Glomerular visceral epithelial cell (primary cell): ENCODE measurements around the gene SRA1.
"Not testable (repeated sequence)": the region's sequence is repeated elsewhere in the genome, so short reads cannot be mapped to it uniquely, and the experiment has no call there.

Experiments
- DNase-seq: peaks from one replicate; pipeline ENCODE4 v3.0.0-alpha.2; 2016; ENCODE audit errors: extremely low spot score

The SRA1 gene

DNA sequence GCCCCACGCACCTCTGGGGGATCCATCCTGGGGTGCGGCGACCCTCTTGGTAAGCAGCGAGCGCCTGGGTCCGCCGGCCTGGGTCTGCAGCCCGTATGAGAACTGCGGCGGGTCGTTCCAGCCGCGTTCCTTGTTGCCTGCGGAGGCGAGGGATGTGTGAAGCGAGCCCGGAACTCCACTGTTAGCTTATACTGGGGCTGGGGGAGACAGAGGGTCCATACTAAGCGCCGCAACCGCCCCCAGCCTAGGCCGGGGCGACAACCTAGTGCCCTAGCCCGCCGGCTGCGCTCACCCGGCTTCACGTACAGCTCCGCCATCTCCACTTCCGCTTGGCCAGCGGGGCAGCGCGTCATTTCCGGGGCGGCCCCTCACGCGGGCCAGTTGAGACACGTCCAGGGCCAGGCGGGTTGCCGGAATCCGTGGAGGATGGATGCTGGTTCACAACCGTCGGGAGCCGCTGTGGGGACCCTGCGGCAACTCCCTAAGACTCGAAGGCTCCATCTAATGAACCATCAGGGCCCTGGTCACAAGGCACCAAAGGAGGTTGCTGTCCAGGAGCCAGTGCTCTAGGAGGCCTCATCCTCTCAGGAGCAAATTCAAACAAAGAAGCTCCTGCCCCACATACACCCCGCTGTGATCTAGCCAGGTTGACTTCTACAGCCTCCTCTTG is at the start of gene SRA1:
SRA1 (minus strand) TSS at position 338 of the 670 bp plus-strand sequence; CDS start at position 317, 21 bp downstream.
- peak; percentile 92 for DNase-seq

DNA sequence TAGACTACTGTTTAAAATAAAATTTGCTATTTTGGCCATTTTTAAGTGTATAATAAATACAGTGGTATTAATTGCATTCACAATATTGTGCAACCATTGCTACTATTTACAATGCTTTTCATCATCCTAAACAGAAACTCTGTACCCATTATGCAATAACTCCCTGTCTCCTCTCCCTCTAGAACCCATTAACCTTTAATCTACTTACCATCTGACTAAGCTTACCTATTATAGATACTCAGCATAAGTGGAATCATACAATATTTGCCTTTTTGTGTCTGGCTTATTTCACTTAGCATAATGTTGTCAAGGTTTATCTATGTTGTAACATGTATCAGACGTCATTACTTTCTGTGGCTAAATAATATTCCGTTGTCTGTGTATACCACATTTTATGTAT is 49.8 kb upstream of the SRA1 start:
- DNase-seq: no peak

DNA sequence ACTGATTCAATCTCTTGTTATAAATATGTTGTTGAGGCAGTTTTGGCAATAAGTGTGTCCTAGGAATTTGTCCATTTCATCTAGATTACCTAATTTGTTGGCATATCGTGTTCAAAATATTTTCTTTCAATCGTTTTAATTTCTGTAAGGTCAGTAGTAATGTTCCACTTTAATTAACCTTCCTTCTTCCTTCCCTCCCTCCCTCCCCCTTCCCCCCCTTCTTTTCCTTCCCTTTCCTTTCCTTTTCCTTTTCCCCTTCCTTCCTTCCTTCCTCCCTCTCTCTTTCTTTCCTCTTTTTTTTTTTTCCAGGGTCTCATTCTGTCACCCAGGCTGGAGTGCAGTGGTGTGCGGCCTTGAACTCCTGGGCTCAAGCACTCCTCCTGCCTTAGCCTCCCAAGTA is 48.6 kb upstream of the SRA1 start:
- DNase-seq: no peak

DNA sequence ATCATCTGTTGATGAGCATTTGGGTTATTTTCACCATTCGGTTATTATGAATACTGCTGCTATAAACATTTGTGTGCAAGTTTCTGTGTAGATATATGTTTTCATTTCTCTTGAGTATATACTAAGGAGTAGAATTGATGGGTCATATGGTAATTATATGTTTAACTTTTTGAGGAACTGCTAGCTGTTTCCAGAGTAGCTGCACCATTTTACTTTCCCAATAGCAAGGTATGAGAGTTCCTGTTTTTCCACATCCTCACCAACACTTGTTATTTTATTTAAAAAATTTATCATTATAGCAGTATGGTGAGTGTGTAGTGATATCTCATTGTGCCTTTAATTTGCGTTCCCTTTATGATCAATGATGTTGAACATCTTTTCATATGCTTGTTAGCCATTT is 46.5 kb upstream of the SRA1 start:
- no peak for DNase-seq

DNA sequence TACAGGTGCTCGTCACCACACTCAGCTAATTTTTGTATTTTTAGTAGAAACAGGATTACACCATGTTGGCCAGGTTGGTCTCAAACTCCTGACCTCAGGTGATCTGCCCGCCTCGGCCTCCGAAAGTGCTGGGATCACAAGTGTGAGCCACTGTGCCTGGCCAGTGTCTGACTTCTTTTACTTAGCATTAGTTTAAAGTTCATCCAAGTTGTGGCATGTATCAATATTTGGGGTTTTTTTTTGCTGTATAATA is 46.1 kb upstream of the SRA1 start:
- DNase-seq: not testable (repeated sequence)

DNA sequence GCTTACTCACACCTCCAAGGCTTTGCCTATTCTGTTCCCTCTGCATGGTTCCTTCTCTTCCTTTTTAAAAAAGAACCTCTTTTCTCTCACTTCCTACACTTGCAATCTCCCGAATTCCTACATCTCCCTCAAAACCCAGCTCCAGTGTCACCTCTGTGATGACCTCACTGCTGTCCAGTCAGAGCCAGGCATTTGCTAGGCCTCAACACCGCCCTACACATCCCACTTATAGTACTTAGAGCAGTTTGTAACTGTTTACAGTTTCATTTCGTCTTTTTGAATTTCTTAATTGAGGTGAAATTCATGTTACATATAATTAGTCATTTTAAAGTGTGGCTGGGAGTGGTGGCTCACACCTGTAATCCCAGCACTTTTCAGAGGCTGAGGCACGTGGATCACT is 44.9 kb upstream of the SRA1 start:
- DNase-seq: no peak

DNA sequence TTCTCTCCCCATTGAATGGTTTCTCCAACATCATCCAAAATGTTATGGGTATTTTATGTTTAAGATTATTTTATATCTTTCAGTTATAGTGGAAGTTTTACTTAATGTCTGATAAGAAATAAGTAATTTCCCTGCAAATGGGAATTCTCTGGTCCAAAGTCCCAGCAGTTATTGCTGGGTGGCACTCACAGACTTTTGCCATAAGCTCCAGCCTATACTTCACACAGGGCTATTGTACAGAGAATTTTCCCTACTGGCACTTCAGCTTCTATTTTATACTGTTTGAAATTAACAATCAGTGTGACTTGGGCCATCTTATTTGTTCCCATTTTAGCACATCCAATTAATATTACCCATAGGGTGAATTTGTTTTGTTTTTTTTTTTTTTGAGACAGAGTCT is 42.8 kb upstream of the SRA1 start:
- no peak for DNase-seq

DNA sequence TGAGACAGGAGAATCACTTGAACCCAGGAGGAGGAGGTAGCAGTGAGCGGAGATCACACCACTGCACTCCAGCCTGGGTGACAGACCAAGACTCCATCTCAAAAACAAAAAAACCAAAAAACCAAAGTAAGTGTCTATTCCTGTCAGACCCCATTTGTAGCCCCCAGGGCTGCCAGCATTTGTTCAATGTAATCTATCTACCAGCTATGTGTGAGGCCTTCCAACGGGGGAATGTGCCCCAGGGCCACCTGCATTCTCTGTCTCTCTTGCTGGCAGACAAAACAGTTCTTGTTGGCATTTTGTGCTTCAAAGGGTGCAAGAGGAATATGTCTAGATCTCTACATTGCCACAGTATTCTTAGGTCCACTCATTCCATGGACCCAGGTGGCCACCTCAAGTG is 41.6 kb upstream of the SRA1 start:
- no peak for DNase-seq

DNA sequence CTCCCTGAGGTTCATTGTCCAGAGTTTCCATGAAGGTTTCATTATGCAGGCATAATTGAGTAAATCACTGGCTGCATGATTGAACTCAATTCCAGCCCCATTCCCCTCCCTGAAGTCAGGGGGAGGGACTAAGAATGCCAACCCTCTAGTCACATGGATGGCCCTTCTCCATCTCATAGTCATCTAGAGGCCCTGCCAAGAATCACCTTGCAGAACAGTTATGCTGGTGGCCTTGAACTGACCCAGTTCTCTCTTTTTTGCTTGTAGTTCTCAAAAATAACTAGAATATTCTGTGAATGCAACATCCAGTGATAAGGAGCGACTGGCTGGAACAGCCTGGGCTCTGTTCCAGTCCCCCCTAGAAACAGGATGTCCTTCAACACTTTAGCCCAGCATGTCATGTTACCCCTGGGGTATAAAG is 39.1 kb upstream of the SRA1 start:
- no peak for DNase-seq

DNA sequence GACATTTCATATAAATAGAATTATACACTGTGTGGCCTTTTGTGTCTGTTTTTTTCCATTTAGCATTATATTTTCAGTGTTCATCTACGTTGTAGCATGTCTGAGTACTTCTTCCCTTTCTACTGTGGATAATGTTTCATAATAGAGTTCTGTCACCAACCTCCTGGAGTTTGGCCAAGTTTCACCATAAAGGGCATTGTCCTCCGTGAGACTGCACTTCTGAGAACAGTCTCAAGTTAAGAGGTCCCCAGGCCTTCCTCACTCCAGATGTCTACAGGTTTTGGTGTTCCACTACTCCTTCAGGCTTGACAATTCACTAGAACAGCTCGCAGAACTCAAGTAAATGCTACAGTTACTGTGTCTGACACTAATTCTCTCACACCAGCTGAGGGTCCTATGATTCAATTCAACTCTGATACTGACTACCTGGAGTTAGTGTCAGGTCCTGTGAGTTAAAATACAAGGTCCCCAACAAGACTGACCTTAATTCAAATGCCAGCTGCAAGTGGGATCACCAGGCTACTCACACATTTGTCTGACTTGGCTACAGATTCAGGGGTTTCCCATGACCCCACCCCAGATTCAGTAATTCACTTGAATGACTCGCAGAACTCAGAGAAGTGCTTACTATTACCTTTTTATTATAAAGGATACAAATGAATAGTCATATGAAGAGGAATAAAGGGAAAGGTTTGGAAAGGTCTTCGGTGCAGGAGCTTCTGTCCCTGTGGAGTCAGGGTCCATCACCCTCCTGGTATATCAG is 38.4 kb upstream of the SRA1 start:
- no peak for DNase-seq

DNA sequence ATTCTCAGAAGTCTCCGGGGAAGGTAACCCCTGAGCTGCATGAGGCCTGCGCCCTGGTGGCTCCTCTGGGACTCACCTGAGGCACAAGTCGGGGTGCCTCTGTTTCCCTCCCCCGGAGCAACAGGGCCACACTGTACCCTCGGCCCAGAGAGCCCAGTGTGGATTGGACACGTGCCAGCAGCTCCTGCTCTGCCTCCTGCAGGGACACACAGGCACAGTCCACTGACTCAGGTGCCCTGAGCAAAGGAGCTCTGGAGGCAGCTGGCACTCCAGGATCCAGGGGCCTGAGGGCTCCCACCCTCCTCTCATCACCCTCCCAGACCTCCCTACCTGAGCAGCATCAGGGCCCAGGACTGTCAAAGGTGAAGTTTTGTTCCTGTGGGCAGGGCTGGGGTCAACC is 36.9 kb upstream of the SRA1 start:
- no peak for DNase-seq

DNA sequence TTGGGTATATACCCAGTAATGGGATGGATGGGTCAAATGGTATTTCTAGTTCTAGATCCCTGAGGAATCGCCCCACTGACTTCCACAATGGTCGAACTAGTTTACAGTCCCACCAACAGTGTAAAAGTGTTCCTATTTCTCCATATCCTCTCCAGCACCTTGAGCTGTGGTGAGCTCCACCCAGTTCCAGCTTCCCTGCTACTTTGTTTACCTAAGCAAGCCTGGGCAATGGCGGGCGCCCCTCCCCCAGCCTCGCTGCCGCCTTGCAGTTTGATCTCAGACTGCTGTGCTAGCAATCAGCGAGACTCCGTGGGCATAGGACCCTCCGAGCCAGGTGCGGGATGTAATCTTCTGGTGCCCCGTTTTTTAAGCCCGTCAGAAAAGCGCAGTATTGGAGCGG is 35.8 kb upstream of the SRA1 start:
- DNase-seq: not testable (repeated sequence)

DNA sequence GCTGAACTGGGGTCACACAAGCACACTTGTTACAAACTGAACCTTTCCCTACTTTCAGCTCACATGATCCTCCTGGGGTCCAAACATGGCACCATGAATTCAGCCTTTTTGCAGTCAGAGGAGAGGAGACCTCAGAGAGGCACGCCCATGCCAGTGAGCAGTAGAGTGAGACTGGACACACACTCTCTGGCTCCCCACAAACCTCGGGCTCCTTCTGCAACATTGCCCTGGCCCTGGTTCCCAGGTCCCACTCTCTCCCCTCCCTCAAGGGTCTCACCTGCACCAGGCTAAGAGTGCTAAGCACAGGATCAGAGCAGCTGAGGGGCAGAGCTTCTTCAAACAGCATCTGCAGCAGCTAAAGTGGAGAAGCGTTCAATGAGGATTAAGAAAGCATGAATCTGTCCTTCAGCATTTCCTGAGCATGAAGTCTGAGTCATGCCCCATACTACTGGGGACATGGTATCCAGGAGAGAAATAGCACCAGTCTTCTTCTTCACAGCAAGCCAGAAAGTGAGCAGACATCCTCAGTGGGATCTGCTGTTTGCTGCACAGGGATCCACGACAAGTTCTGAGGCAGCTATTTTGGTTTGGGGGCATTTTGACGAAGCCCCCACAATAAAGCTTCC is 34.6 kb upstream of the SRA1 start:
- peak; percentile 36 for DNase-seq

DNA sequence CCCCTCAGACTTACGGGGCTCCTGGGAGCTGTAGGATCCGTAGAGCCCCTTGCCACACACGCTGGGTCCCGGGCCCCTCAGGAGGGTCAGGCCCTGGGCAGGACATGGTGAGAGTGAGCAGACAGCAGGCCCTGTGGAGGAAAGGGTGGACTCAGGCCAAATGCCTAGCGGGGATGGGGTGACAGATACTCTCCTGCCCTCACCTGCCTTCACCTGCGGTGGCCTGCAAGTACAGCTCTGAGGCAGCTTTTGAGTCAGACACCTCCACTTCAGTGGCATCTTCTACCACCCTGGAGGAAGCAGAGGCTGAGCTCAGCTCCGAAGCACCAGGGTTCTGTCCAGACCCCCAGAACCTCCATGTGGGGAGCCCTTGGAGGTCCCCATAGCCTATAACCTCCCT is 33.6 kb upstream of the SRA1 start:
- DNase-seq: no peak

DNA sequence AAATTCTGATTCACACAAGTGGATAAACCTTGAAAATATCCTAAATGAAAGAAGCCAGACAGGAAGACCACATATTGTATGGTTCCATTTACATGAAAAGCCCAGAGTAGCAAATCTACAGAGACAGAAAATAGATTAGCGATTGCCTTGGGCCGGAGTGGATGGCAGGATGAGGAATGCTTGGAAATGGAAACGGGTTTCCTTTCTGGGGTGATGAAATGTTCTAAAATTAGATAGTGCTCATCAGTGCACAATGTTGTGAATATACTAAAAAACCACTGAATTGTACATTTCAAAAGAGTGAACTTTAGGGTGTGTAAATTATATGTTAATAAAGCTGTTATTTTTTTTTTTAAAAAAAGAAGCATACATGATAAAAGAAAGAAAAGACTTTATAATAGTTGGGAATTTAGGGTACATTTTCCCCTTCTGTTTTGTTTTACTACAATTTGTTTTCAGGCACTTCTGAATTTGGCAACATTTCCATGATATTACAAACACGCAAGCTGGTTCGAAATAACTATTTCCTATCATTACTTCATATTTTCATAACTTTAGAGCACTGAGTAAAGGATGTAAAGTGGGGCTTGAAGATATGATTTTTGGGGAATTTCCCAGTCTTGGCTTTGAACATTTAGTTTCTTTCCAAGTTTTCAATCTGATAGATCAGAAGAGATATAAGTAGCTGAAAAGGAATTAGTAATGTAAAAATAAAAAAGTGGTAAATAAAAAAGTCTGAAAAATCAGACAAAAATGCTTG is 31.2 kb upstream of the SRA1 start:
- no peak for DNase-seq

DNA sequence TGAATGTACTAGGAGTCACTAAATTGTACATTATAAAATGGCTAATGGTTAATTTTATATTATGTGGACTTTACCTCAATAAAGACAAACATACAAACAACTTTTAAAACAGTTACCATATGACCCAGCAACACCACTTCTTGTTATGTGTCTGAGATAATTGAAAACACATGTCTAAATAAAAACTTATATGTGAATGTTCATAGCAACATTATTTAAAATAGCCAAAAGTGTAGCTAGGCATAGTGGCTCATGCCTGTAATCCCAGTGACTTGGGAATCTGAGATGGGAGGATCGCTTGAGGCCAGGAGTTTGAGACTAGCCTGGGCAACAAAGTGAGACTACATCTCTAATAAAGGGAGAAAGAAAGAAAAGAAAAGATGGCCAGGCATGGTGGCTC is 30.2 kb upstream of the SRA1 start:
- no peak for DNase-seq

DNA sequence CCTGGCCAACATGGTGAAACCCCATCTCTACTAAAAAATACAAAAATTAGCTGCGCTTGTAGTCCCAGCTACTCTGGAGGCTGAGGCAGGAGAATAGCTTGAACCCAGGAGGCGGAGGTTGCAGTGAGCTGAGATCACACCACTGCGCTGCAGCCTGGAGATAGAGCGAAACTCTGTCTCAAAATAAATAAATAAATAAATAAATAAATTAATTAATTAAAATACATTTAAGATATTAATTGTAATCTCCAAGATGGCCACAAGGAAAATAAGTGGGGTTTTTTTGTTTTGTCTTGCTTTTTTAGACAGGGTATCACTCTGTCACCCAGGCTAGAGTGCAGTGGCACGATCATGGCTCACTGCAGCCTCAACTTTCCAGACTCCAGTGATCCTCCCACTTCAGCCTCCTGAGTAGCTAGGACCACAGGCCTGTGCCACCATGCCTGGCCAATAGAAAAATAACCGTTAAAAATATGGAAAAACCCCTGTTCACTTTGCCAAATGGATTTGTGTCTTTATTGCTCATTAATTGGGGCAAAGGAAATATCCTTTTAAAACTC is 22.0 kb upstream of the SRA1 start:
- DNase-seq: not testable (repeated sequence)

DNA sequence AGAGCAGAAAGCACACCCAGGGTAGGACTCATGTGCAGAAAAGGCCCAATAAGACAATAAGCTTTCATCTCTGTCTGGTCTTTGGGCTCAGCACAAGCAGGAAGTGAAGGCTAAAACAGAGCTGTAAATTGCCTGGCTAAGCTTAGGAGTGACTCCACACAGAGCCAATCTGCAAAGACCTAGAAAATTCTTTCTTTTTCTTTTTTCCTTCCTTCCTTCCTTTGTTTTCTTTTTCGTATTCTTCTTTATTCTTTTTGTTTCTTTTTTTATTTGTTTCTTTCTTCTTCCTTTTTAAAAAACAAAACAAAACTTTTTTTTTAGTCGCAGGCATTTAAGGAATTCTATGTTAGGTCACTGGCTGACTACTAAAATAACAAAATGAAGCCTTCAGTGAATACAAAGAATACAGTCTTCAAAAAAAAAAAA is 19.5 kb upstream of the SRA1 start:
- DNase-seq: no peak

DNA sequence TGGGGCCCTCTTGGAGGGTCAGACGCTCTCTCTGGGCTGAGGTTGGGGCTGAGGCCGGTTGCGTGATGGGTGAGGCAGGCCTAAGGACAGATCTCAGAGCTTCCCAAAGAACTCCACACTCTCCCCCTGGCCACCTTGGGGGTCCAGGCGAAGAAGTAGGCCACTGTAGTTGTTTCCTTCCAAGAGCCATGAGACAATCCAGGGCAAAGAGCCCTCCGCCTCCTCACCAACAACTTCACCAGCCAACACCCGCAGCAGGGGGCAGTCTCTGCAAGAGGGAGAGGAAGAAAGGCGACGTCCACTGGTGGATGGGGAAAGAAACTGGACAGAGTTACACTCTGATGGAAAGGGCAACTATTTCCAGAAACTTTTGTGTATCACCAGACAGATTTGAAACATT is 18.0 kb upstream of the SRA1 start:
- DNase-seq: peak; percentile 36

DNA sequence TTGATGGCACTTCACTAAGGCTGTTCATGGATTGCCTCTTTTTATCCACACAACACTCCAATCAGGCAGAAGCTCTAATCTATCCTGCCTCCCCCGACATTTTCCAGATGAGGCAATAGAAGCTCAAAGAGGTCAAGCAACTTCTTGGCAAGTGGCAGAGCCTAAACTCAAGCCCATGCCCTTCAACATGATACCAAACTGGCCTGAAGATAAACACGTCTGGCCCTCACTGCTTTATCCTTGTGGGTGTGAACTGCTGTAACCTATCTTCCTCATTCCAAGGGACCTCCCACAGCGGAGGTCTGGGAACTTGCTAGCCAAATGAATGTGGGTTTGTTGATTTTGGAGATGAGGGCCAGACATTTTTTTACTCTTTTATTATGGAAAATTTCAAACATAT is 16.9 kb upstream of the SRA1 start:
- DNase-seq: no peak

DNA sequence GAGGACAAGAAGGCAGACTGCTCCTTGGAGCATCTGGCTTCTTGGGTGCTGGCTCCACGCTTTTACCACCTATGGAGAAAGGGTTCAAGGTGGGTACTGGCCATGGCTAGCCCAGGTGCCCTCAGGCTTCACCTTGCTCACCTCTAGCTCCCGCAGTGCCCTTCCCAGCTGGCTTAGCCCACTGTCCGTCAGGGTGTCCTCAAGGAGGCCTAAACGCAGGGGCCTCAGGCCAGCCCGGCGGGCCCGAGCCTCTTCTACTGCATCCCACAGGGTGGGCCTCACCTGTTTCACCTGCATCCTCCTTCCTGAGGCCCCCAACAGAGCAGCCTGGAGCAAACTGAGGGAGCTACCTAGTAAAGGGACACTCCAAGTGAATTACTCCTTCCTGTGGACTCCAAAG is 16.4 kb upstream of the SRA1 start:
- DNase-seq: no peak

DNA sequence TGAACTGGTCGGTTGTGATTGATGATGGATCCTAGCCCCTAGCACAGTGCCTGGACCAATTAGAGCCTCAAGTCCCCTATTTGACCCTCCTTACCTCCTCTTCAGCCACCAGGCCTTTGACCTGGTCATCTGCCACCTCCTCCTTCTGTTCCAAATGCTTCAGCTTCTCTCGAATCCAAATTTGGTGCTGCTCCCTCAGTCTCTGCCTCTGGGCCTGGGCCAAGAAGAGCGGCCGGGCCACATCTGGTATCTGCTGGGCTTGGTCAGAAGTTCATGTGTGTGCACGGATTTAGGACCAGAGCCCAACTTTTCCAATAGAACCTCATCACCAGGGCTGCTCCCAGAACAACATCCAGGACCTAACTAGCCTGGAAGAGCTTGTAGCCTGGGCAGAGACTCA is 13.8 kb upstream of the SRA1 start:
- no peak for DNase-seq
